HG03342 (cell line): Measurements from ENCODE around the gene CUEDC2.
A peak's percentile ranks its signal among the peaks of the same experiment; 100 is the strongest.

Experiments
- ATAC-seq: cut with Tn5 transposase; IDR thresholded peaks from one replicate; pipeline ENCODE4 v1.9.1; 2021; ENCODE audit warnings: mild to moderate bottlenecking, moderate library complexity; ENCODE audit not compliant: unreplicated experiment

Gene CUEDC2

GRCh38 chr10:102398172-102399020 is 34.0 kb downstream of the CUEDC2 start:
- ATAC-seq, result no peak

GRCh38 chr10:102397222-102398171 is 34.9 kb downstream of the CUEDC2 start:
- no peak for ATAC-seq

GRCh38 chr10:102396730-102397151 is 35.6 kb downstream of the CUEDC2 start:
- ATAC-seq, result no peak

GRCh38 chr10:102396317-102396650 is 36.1 kb downstream of the CUEDC2 start:
- ATAC-seq, result no peak

- ATAC-seq, result peak; percentile 31
Measured at GRCh38 chr10:102395400-102396316, 36.7 kb downstream of the CUEDC2 start, which contains the start of gene NFKB2. Gene NFKB2 (plus strand): TSS chr10:102395705. CDS start chr10:102395960, 255 bp downstream.

GRCh38 chr10:102394801-102395399 is 37.5 kb downstream of the CUEDC2 start:
- peak; percentile 2 for ATAC-seq

GRCh38 chr10:102394079-102394800 is 38.1 kb downstream of the CUEDC2 start:
- ATAC-seq, result peak; percentile 77

- no peak for ATAC-seq
Measured at GRCh38 chr10:102393411-102394078, 38.8 kb downstream of the CUEDC2 start.

GRCh38 chr10:102392306-102392705 is 40.1 kb downstream of the CUEDC2 start:
- no peak for ATAC-seq

- no peak for ATAC-seq
Measured at GRCh38 chr10:102389894-102390293, 42.5 kb downstream of the CUEDC2 start.

- ATAC-seq, result no peak
Measured at GRCh38 chr10:102384606-102385429, 47.6 kb downstream of the CUEDC2 start.

GRCh38 chr10:102384053-102384452 is 48.3 kb downstream of the CUEDC2 start:
- ATAC-seq, result no peak

- no peak for ATAC-seq
Measured at GRCh38 chr10:102382871-102383270, 49.5 kb downstream of the CUEDC2 start.

- no peak for ATAC-seq
Measured at GRCh38 chr10:102381983-102382382, 50.4 kb downstream of the CUEDC2 start.

GRCh38 chr10:102379383-102379782 is 53.0 kb downstream of the CUEDC2 start:
- ATAC-seq, result no peak

- ATAC-seq, result no peak
Measured at GRCh38 chr10:102376901-102377300, 55.5 kb downstream of the CUEDC2 start.

- no peak for ATAC-seq
Measured at GRCh38 chr10:102375867-102376266, 56.5 kb downstream of the CUEDC2 start.

- ATAC-seq, result no peak
Measured at GRCh38 chr10:102375250-102375649, 57.1 kb downstream of the CUEDC2 start.
